GM21737 (cell line): ENCODE measurements around the gene SLC25A22.

ENCODE experiments used
- ATAC-seq: cut with Tn5 transposase; IDR thresholded peaks from one replicate; pipeline ENCODE4 v1.9.1; 2021; ENCODE audit warnings: mild to moderate bottlenecking, moderate library complexity; ENCODE audit not compliant: unreplicated experiment

The SLC25A22 gene

DNA sequence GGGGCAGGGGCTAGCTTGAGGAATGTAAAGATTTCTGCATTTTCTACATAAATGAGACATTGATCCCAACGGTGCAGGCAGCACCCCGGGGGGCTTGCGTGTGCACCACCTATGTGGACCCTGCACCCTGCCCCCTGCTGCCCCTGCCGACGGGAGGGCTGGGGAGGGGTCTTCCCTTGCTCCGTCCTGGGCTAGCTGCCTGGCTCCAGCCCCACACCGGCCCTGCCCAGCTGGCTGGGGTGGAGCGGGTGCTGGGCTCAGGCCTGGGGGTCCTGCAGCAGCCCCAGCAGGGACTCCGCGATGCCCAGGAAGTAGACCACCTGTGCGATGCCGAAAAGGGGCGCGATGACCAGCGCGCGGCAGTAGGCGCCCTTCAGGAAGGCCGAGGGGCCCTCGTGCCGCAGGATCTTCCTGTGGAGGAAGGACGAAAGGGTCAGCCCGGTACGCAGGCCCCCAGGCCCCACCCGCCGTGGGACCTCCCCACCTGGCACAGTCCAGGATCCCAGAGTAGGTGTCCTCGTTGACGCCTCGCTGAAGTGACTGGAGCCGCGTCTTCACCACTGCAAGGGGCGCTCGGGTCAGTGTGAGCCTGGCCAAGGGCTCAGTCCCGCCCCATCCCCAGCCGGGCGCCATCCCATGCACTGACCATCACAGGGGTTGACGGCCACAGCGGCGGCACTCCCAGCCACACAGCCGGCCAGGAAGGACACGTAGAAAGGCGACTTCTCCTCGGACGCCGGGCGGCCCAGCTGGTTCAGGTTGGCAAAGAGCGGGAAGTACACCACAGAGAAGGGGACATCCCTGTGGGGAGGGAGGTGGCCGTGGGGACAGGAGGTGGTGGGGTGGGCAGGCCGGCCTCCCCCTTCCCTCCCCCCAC lies 6.2 kb downstream of the SLC25A22 start:
- ATAC-seq = no peak

- ATAC-seq = no peak
Observed at GRCh38 chr11:790721-791564, 7.1 kb downstream of the SLC25A22 start.

GRCh38 chr11:789943-790342 lies 8.1 kb downstream of the SLC25A22 start, which contains the start of gene CEND1:
Gene CEND1, minus strand, starts transcription at chr11:790090. Its CDS starts 1,514 bp downstream, at chr11:788576.
- no peak for ATAC-seq

GRCh38 chr11:788953-789940 lies 8.8 kb downstream of the SLC25A22 start:
- ATAC-seq = no peak

DNA sequence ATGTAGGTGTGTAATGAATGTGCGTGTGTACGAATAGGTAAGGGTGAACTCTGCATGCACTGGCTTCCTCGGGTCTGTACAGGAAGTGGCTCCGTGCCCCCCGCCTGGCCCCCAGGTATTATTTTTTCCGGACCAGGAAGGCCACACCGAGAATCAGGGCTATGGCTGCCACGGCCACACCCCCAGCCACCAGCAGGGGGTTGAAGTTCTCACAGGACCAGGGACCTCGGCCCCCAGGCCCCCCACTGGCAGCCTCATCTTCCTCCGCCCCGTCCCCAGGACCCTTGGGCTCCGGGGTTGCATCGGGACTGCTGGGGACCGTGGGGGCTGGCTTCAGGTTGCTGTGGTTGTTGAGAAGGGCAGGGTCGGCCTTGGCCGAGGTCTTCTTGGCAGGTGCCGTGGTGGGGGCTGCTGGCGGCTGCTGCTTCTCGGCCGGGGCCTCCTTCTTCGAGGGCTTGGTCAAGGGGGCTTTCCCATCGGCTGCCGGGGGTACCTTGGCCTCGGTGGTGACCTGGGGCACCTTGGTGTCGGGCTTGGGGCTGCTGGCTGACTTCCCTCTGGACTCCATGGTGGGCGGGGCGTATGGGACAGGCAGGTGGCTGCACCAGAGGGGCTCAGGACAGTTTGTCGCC lies 10.0 kb downstream of the SLC25A22 start:
- no peak for ATAC-seq

- no peak for ATAC-seq
Observed at GRCh38 chr11:787084-787675, 10.9 kb downstream of the SLC25A22 start.

GRCh38 chr11:786235-787083 lies 11.6 kb downstream of the SLC25A22 start:
- ATAC-seq = no peak

DNA sequence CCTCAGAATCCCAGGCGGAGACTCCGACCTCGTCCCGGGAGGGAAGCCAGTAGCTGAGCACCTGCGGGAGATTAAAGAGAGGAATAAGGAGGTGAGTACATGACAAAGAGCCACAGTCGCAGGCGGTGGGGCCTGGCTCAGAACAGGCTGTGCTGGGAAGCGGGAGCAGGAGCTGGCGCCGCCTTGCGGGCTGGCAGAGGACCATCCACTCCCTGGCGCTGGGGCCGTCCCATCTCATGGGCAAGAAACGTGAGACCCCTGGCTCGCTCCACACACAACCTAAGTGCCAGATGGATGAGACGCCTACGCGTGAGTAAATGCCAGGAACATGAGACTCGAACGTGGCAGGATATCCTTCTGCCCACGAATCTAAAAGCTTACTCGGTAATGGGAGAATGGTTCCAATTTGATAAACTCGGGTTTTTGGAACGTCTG lies 14.5 kb downstream of the SLC25A22 start:
- no peak for ATAC-seq

DNA sequence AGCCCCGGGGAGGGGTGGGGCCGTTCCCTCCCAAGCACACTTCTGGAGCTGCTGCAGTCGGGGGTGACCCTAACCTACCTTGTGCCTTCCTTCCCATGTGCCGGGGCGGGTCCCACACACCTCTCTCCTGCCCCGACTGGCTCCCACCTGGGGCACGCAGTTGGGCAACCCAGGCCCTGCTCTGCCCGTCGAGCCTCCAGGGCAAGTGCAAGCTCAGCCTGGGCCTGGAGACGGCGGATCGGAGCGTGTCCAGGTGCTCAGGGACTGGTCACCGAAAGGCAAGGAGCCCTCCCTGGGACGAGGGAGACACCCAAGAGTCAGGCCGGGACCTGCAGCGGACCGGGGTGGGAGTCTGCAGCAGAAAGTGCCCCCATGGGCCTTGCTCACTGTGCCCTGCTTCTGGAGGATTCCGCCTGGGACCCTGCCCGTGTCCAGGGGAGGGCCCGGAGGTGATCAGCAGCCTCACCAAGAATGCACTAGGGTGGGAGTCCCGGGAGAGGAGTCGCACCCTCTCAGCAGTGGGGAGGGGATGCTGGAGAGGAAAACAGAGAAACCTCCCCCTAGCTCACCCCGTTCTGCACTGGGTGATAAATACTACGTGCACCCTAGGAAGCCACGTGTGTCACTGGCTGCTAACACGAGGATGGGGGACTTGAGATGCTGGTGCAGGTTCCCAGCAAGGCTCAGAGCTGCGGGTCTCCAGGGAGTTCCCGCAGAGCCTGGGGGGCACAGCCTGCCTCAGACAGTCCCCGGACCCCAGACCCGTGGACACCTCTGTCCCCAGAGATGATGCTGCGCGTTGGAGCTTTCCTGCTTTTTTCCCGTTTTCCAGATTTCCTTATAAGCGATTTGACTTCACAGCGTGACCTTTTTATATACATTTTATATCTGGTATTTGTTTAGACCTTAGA lies 15.6 kb downstream of the SLC25A22 start:
- no peak for ATAC-seq

GRCh38 chr11:779955-780532 lies 18.0 kb downstream of the SLC25A22 start:
- ATAC-seq = no peak

DNA sequence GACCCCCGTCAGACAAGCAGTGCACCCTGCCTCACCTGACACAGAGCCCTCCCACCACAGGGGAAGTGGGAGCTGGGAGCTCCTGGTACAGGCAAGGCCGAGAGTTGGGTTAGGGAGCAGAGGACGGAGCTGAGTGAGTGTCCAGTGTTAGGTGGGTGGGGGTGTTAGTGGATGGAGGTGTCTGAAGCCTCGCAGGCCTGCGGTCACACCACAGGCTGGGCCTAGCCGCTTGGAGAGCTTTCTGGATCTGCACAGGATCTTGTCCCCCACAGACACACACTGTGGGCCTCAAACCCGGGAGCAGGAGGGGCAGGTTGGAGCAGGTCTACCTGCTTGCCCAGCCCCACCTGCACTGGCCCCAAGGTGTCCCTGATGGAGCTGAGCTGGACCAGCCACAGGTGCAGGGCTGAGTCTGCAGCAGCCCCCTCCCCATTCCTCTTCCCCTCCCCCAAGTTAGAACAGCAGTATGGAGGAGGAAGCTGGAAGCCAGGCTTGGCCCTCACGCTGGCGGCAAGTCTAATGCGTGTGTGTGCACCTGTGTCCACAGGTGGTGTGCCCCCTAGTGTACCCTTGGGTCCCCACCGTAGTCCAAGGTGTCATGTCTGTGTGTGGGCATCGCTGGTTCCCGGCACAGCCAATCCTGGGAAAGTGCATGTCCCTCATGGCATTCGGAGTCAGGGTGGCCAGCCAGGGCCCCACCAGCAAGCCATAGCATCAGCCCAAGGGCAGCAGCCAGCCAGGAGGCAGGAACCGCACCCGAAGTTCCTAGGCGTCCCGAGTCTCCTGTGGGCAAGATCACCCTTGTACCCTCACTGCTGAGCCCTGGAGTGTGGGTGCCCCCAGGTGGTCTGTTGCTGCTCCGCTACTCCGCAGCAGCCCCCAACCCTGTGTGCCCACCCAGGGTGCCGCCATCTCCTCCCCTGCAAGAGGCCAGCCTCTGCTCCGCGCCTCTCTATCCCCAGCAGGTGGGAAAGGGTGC lies 18.8 kb downstream of the SLC25A22 start:
- ATAC-seq = no peak

DNA sequence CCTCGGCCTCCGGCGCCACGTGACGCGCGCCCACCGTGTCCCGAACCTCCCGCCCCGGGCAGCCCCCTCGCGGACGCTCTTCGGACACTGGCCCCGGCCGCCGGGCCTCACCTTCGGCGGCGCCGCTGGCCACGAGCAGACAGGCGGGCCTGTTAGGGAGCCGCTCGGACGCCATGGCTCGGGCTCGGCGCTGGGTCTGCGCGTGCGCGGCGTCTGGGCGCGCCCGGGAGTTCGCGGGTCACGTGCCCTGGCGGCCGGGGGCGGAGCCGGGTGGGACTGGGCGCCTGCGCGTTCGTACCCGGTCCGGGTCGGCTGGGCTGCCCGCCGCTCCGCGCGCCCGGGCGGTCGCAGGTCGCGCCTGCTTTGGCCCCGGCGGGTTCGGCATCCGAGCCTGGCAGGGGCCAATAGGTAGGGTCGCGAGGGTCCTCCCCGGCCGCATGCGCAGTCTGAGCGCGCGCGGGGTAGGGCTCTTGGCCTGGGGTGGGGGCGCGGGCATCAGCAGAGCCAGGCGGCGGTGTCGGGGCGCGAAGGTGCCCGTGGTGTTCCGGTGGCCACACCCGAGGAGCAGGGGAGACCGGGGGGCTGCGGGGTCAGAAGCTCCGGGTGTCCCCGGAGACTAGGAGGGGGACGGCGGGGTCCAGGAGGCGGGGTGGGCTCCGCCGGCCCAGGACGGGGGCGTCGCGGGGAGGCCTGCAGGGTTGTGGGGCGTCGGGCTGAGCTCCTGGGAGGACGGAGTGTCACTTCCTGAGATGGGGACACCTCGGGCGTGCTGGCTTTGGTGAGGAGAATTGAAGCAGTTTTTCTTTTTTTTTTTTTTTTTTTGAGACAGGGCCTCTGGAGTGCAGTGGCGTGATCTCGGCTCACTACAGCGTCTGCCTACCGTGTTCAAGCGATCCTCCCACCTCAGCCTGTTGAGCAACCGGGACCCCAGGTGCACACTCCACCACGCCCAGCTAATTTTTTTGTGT lies 20.5 kb downstream of the SLC25A22 start, which contains the start of gene GATD1:
Gene GATD1 (minus strand): TSS at position 200 of the 968 bp plus-strand sequence. CDS start 25 bp downstream, at position 175.
- ATAC-seq = peak; percentile 62

DNA sequence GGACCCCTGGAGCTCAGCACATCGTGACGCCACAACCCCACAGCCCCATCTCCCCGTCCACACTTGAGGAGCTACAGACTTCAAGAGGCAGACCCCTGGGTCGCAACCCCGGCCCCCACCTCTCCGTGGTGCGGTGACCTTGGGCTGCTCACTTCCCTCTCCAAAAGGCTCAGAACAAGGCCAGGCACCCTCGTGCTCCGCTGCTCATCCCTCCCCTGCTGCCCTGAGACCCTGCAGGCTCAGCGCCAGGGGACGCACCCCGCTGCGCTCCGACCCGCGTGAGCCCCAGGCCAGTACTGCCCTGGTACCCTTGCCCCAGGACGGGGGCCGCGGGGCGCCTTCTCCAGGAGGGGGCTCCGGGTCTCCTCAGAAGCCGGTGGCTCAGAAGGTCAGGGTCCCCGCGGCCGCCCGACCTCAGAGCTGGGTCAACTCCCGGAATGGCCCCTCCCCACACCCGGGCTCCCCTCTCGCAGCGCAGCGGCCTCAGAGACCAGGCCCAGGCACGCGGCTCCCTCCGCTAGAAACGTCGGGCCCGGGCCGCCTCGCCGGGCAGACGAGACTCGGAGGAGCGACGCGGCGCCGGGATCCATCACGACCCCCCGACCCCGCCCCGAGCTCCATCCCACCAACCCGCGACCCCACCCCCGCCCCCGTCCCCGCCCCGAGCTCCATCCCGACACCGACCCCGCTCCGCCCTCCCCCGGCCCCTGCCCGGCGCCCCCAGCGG lies 21.4 kb downstream of the SLC25A22 start:
- ATAC-seq = peak; percentile 26

GRCh38 chr11:776263-776560 lies 21.9 kb downstream of the SLC25A22 start:
- no peak for ATAC-seq
